ENCODE data around the gene BCL2.

Gene BCL2

GRCh38 chr18:63111671-63112402 is 207.7 kb downstream of the BCL2 start:
- Mint-ChIP-seq H3K9me3 (peaks cover 19% of the 10 kb centered on the region), H3K27me3 (ENCODE audit: low read depth) (peaks cover 18% of the 10 kb centered on the region), H3K36me3 (ENCODE audit: low read depth) (peaks cover 16% of the 10 kb centered on the region), H3K27ac (no peak overlapping the region), H3K4me3 (no peak overlapping the region), H3K4me1 (ENCODE audit: low read depth) (peaks cover 26% of the 10 kb centered on the region)
- DNase-seq (ENCODE audit: low spot score), result no peak

GRCh38 chr18:63109802-63110201 is 209.8 kb downstream of the BCL2 start:
- peaks cover 24% of the 10 kb centered on the region for H3K9me3 Mint-ChIP-seq
- H3K27ac Mint-ChIP-seq, result no peak overlapping the region
- no peak for DNase-seq (ENCODE audit: low spot score)
- H3K27me3 Mint-ChIP-seq (ENCODE audit: low read depth), result peaks cover 8% of the 10 kb centered on the region
- peaks cover 17% of the 10 kb centered on the region for H3K36me3 Mint-ChIP-seq (ENCODE audit: low read depth)
- H3K4me1 Mint-ChIP-seq (ENCODE audit: low read depth), result peaks cover 38% of the 10 kb centered on the region
- H3K4me3 Mint-ChIP-seq, result no peak overlapping the region

GRCh38 chr18:63109022-63109421 is 210.5 kb downstream of the BCL2 start:
- DNase-seq (ENCODE audit: low spot score), result no peak
- H3K36me3 Mint-ChIP-seq (ENCODE audit: low read depth), result peaks cover 17% of the 10 kb centered on the region
- H3K27me3 Mint-ChIP-seq (ENCODE audit: low read depth), result peaks cover 6% of the 10 kb centered on the region
- H3K9me3 Mint-ChIP-seq, result peaks cover 24% of the 10 kb centered on the region
- no peak overlapping the region for H3K4me3 Mint-ChIP-seq
- no peak overlapping the region for H3K27ac Mint-ChIP-seq
- H3K4me1 Mint-ChIP-seq (ENCODE audit: low read depth), result peaks cover 35% of the 10 kb centered on the region

- Mint-ChIP-seq H3K9me3 (peaks cover 27% of the 10 kb centered on the region), H3K36me3 (ENCODE audit: low read depth) (peaks cover 20% of the 10 kb centered on the region), H3K27me3 (ENCODE audit: low read depth) (peaks cover 7% of the 10 kb centered on the region), H3K4me3 (no peak overlapping the region), H3K27ac (no peak overlapping the region), H3K4me1 (ENCODE audit: low read depth) (peaks cover 39% of the 10 kb centered on the region)
- no peak for DNase-seq (ENCODE audit: low spot score)
Observed at GRCh38 chr18:63107931-63108330, 211.6 kb downstream of the BCL2 start.

GRCh38 chr18:63107171-63107845 is 212.3 kb downstream of the BCL2 start:
- H3K27ac Mint-ChIP-seq, result peak overlapping the region; percentile 29
- peaks cover 15% of the 10 kb centered on the region for H3K36me3 Mint-ChIP-seq (ENCODE audit: low read depth)
- peak overlapping the region; percentile 76 for H3K4me3 Mint-ChIP-seq
- peaks cover 8% of the 10 kb centered on the region for H3K27me3 Mint-ChIP-seq (ENCODE audit: low read depth)
- H3K4me1 Mint-ChIP-seq (ENCODE audit: low read depth), result peaks cover 41% of the 10 kb centered on the region
- DNase-seq (ENCODE audit: low spot score), result no peak
- H3K9me3 Mint-ChIP-seq, result peaks cover 22% of the 10 kb centered on the region

GRCh38 chr18:63106727-63107126 is 212.8 kb downstream of the BCL2 start:
- H3K9me3 Mint-ChIP-seq, result peaks cover 16% of the 10 kb centered on the region
- peak; percentile 29 for DNase-seq (ENCODE audit: low spot score)
- H3K36me3 Mint-ChIP-seq (ENCODE audit: low read depth), result peaks cover 12% of the 10 kb centered on the region
- peak overlapping the region; percentile 77 for H3K27ac Mint-ChIP-seq
- peaks cover 8% of the 10 kb centered on the region for H3K27me3 Mint-ChIP-seq (ENCODE audit: low read depth)
- H3K4me3 Mint-ChIP-seq, result peak overlapping the region; percentile 76
- H3K4me1 Mint-ChIP-seq (ENCODE audit: low read depth), result peaks cover 41% of the 10 kb centered on the region

GRCh38 chr18:63105636-63106316 is 213.8 kb downstream of the BCL2 start:
- no peak for DNase-seq (ENCODE audit: low spot score)
- peaks cover 43% of the 10 kb centered on the region for H3K4me1 Mint-ChIP-seq (ENCODE audit: low read depth)
- H3K27ac Mint-ChIP-seq, result peak overlapping the region; percentile 43
- peak overlapping the region; percentile 76 for H3K4me3 Mint-ChIP-seq
- peaks cover 7% of the 10 kb centered on the region for H3K36me3 Mint-ChIP-seq (ENCODE audit: low read depth)
- H3K9me3 Mint-ChIP-seq, result peaks cover 10% of the 10 kb centered on the region
- H3K27me3 Mint-ChIP-seq (ENCODE audit: low read depth), result peaks cover 10% of the 10 kb centered on the region

GRCh38 chr18:63104868-63105267 is 214.7 kb downstream of the BCL2 start:
- no peak for DNase-seq (ENCODE audit: low spot score)
- H3K27ac Mint-ChIP-seq, result no peak overlapping the region
- H3K36me3 Mint-ChIP-seq (ENCODE audit: low read depth), result peaks cover 7% of the 10 kb centered on the region
- no peak overlapping the region for H3K4me3 Mint-ChIP-seq
- H3K27me3 Mint-ChIP-seq (ENCODE audit: low read depth), result peaks cover 9% of the 10 kb centered on the region
- peaks cover 48% of the 10 kb centered on the region for H3K4me1 Mint-ChIP-seq (ENCODE audit: low read depth)
- H3K9me3 Mint-ChIP-seq, result peaks cover 10% of the 10 kb centered on the region

- Mint-ChIP-seq H3K4me1 (ENCODE audit: low read depth) (peaks cover 65% of the 10 kb centered on the region), H3K36me3 (ENCODE audit: low read depth) (peaks cover 7% of the 10 kb centered on the region), H3K27ac (peak overlapping the region; percentile 64), H3K9me3 (peaks cover 10% of the 10 kb centered on the region), H3K27me3 (ENCODE audit: low read depth) (peaks cover 11% of the 10 kb centered on the region), H3K4me3 (no peak overlapping the region)
- no peak for DNase-seq (ENCODE audit: low spot score)
Observed at GRCh38 chr18:63102941-63103744, 216.4 kb downstream of the BCL2 start.

GRCh38 chr18:63100630-63101055 is 218.9 kb downstream of the BCL2 start:
- peaks cover 7% of the 10 kb centered on the region for H3K36me3 Mint-ChIP-seq (ENCODE audit: low read depth)
- H3K4me1 Mint-ChIP-seq (ENCODE audit: low read depth), result peaks cover 63% of the 10 kb centered on the region
- H3K27me3 Mint-ChIP-seq (ENCODE audit: low read depth), result peaks cover 25% of the 10 kb centered on the region
- H3K4me3 Mint-ChIP-seq, result peak overlapping the region; percentile 4
- DNase-seq (ENCODE audit: low spot score), result no peak
- peak overlapping the region; percentile 32 for H3K27ac Mint-ChIP-seq
- H3K9me3 Mint-ChIP-seq, result peaks cover 10% of the 10 kb centered on the region

- peak overlapping the region; percentile 32 for H3K27ac Mint-ChIP-seq
- H3K4me1 Mint-ChIP-seq (ENCODE audit: low read depth), result peaks cover 60% of the 10 kb centered on the region
- H3K27me3 Mint-ChIP-seq (ENCODE audit: low read depth), result peaks cover 29% of the 10 kb centered on the region
- peaks cover 7% of the 10 kb centered on the region for H3K9me3 Mint-ChIP-seq
- H3K4me3 Mint-ChIP-seq, result peak overlapping the region; percentile 64
- DNase-seq (ENCODE audit: low spot score), result no peak
- peaks cover 6% of the 10 kb centered on the region for H3K36me3 Mint-ChIP-seq (ENCODE audit: low read depth)
Observed at GRCh38 chr18:63099848-63100629, 219.5 kb downstream of the BCL2 start.

GRCh38 chr18:63099091-63099840 is 220.3 kb downstream of the BCL2 start:
- Mint-ChIP-seq H3K9me3 (peaks cover 6% of the 10 kb centered on the region), H3K36me3 (ENCODE audit: low read depth) (peaks cover 6% of the 10 kb centered on the region), H3K27ac (peak overlapping the region; percentile 89), H3K4me1 (ENCODE audit: low read depth) (peaks cover 59% of the 10 kb centered on the region), H3K27me3 (ENCODE audit: low read depth) (peaks cover 33% of the 10 kb centered on the region), H3K4me3 (peak overlapping the region; percentile 64)
- DNase-seq (ENCODE audit: low spot score), result no peak

Data from T-helper 2 cell treated with Interferon-gamma antibody and Interleukin-4, amounts not matched to agents 5 μg/mL and 100 μg/mL, for 36 hours (primary cell).